Skeletal muscle cell (primary cell): ENCODE results near the gene SPIRE2.
"Not testable (repeated sequence)": the region's sequence is repeated elsewhere in the genome, so short reads cannot be mapped to it uniquely, and the experiment has no call there.

Experiments used
- DNase-seq: peaks from one replicate; pipeline ENCODE4 v3.0.0-alpha.2; 2010; ENCODE audit warnings: low read depth
- H3K4me3 ChIP-seq: 2 replicates; pipeline ENCODE4 v1.5.1; 2011; ENCODE audit warnings: low read depth, mild to moderate bottlenecking, control low read depth, low read length, moderate library complexity

The SPIRE2 gene

GRCh38 chr16:89828199-89828869, at the start of gene SPIRE2:
Gene SPIRE2, plus strand, starts transcription at chr16:89828475. Its CDS starts 76 bp downstream, at chr16:89828551.
- peak within 1 kb of the TSS; percentile 60 for H3K4me3 ChIP-seq
- DNase-seq, result peak; percentile 26

GRCh38 chr16:89779231-89779908, 48.9 kb upstream of the SPIRE2 start:
- no peak for DNase-seq
- H3K4me3 ChIP-seq, result no peak overlapping the region

GRCh38 chr16:89779909-89780305, 48.4 kb upstream of the SPIRE2 start:
- no peak for DNase-seq
- no peak overlapping the region for H3K4me3 ChIP-seq

GRCh38 chr16:89782489-89782888, 45.8 kb upstream of the SPIRE2 start:
- no peak for DNase-seq
- H3K4me3 ChIP-seq, result no peak overlapping the region

GRCh38 chr16:89783952-89784351, 44.3 kb upstream of the SPIRE2 start:
- H3K4me3 ChIP-seq, DNase-seq: not testable (repeated sequence)

GRCh38 chr16:89784406-89784805, 43.9 kb upstream of the SPIRE2 start:
- DNase-seq, result no peak
- H3K4me3 ChIP-seq, result no peak overlapping the region

- H3K4me3 ChIP-seq, result no peak overlapping the region
- DNase-seq, result no peak
Measured at GRCh38 chr16:89785523-89786155, 42.6 kb upstream of the SPIRE2 start.

- no peak for DNase-seq
- no peak overlapping the region for H3K4me3 ChIP-seq
Measured at GRCh38 chr16:89786474-89787364, 41.6 kb upstream of the SPIRE2 start.

- DNase-seq, result no peak
- H3K4me3 ChIP-seq, result no peak overlapping the region
Measured at GRCh38 chr16:89787365-89787805, 40.9 kb upstream of the SPIRE2 start.

GRCh38 chr16:89791278-89791995, 36.8 kb upstream of the SPIRE2 start:
- no peak for DNase-seq
- no peak overlapping the region for H3K4me3 ChIP-seq

GRCh38 chr16:89793092-89793491, 35.2 kb upstream of the SPIRE2 start:
- DNase-seq, H3K4me3 ChIP-seq: not testable (repeated sequence)

GRCh38 chr16:89793955-89794354, 34.3 kb upstream of the SPIRE2 start:
- no peak overlapping the region for H3K4me3 ChIP-seq
- DNase-seq, result no peak

GRCh38 chr16:89795676-89796075, 32.6 kb upstream of the SPIRE2 start:
- H3K4me3 ChIP-seq, result no peak overlapping the region
- DNase-seq, result no peak

- H3K4me3 ChIP-seq, result no peak overlapping the region
- DNase-seq, result no peak
Measured at GRCh38 chr16:89796104-89796503, 32.2 kb upstream of the SPIRE2 start.

GRCh38 chr16:89798126-89798525, 30.1 kb upstream of the SPIRE2 start:
- no peak overlapping the region for H3K4me3 ChIP-seq
- no peak for DNase-seq

GRCh38 chr16:89798832-89799370, 29.4 kb upstream of the SPIRE2 start:
- DNase-seq, result no peak
- H3K4me3 ChIP-seq, result no peak overlapping the region

- DNase-seq, result no peak
Measured at GRCh38 chr16:89801800-89802199, 26.5 kb upstream of the SPIRE2 start.

GRCh38 chr16:89805136-89805905, 23.0 kb upstream of the SPIRE2 start:
- DNase-seq, result no peak
- H3K4me3 ChIP-seq, result no peak overlapping the region

More at GRCh38 chr16:89801800-89802199, 26.5 kb upstream of the SPIRE2 start:
- no peak overlapping the region for H3K4me3 ChIP-seq
